HG03520 (cell line): ENCODE results near the gene ROR2.

Experiments
- ATAC-seq: cut with Tn5 transposase; IDR thresholded peaks from one replicate; pipeline ENCODE4 v1.9.1; 2021; ENCODE audit warnings: mild to moderate bottlenecking, moderate library complexity; ENCODE audit not compliant: unreplicated experiment

The ROR2 gene

DNA sequence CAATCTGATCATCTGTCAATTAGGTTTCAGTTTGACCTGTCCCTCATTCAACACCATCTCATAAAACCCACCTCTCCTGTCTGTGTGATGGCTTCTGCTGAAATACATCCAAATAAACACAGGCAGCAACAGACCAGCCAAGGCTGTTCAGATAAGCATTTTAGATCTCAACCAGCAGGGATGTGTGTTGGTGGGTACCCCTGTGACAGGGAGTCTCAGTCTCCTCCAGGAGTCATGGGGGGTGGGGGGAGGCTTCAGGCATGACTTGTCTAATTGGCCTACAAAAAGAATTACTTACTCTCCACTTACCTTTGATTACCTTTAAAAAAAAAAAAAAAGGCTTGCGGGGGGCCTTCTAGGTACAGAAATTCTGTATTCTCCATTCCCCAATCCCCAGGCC lies 65.9 kb downstream of the ROR2 start:
- ATAC-seq, result no peak

DNA sequence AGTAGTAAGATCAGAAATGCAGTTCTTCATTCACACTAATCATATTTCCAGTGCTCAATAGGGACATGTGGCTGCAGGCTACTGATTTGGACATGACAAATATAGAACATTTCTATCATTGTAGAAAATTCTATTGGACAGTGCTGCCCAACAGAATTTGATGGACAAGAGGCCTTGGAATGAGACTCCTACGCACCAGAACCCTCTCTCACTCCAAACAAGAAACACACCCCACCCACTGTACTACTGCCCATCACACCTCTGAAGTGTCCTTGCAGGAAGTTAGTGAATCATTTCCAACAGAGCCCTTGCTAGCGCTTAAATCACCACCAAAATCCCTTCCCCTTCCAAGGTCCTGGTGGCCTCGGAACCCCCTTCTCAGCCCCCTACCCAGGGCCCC lies 66.5 kb downstream of the ROR2 start:
- ATAC-seq, result no peak

DNA sequence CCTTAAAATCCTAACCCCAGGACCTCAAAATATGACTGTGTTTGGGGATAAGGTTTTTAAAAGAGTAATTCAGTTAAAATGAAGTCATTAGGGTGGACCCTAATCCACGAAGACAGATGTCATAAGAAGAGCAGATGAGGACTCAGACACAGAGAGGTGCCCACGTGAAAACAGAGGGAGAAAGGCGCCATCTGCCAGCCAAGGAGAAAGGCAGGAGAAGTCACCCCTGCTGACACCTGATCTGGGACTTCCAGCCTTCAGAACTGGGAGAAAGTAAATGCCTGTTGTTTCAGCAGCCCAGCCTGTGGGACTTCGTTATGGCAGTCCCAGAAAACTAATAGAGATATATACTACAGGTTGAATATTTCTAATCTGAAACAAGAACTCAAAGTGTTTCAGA lies 67.4 kb downstream of the ROR2 start:
- no peak for ATAC-seq

DNA sequence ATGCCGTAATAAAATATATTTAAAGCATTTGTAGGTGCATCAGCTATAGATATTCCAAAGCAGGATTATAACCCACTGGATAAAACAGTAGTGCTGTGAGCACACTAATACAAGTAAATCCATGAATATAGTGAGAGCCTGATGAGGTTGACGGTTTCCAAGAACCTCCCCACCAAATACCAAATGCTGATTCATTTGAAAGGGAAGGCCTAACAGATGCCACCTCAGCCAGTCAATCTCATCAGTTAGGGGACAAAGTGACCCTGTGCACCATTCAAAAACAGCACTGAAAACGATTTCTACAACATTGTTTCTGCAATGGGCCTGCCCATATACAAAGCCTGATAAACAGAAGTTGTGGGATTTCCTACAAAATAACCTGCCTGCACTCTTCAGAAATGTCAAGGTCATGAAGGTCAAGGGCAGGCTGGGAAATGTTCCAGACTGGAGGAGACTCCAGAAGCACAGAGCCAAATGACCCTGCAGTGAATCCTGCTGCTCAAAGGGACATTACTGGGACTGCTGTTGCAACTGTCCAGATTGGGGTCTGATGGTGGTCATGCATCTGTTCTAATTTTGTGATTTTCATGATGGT lies 69.6 kb downstream of the ROR2 start:
- ATAC-seq, result no peak

DNA sequence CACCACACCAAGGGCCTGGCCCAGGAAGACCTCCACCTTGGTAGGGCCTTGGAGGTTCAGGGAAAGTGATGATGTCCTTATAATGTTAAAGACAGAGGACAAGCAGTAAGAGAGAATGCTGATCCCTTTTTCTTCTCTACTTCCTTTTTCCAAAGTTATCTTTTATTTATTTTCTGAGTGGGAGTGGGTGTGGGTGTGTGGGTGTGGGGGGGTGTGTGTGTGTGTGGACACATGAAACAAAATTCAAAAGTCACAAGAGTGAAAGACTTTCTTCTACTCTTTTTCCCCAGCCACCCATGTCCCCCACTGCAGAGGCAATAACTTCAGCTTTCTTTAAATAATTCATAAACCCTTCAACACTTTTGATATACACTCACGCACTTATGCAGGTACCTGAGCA lies 70.8 kb downstream of the ROR2 start:
- ATAC-seq, result no peak

DNA sequence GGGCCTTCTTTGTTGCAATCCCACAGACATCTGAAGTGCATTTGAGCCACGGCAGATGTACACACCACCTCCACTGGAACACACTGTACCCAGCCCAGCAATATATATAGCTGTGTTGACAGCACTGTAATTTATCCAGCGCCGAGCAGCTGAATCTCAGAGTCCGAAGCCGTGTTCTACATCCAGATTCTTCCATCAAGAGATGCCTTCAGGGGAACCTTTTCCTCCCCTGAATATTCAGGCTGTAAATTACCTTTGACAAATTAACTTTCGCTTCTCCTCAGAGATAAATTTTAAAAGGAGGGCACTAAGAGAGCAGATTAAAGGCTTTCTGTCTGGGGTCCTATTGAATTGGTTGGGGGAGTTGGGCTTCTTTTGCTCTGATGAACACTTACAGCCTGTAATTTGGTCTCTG lies 76.4 kb downstream of the ROR2 start:
- no peak for ATAC-seq

DNA sequence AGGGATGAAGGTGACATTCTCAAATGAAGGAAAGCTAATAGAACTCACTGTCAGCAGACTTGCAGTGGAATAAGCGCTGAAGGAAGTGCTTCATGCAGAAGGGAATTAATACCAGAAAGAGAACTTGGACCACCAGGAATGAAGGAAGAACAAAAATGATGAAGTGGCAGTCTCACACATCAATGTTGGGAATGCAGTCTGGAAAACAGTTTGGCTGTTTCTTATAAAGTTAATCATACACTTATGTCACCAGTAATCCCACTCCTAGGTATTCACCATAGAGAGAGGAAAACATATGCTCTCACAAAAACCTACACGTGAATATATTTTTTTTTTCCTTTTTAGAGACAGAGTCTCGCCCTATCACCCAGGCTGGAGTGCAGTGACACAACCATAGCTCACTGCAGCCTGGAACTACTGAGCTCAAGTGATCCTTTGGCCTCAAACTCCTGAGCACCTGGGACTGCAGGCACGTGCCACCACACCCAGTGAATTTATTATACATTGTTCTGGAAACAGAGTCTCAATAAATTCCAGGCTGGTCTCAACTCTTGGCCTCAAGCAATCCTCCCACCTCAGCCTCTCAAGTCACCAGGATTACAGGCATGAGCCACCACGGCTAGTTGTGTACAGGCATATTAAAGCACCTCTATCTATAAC lies 81.2 kb downstream of the ROR2 start:
- ATAC-seq, result no peak

DNA sequence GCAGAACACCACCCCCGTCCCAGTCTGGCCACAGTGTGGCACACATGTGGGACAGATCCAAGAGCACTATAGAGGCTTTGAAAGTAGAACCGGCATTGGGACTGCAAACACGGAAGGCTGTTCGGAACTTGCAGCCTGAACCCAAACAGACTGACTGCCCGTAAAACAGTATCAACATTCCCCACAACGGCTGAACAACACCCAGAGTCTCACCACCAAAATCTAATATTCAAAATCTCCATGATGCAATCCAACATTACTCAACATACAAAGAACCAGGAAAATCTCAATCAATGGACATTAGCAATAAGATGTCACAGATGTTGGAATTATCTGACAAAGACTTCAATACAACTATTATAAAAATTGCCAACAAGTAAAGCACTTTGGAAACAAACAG lies 82.3 kb downstream of the ROR2 start:
- ATAC-seq, result no peak

DNA sequence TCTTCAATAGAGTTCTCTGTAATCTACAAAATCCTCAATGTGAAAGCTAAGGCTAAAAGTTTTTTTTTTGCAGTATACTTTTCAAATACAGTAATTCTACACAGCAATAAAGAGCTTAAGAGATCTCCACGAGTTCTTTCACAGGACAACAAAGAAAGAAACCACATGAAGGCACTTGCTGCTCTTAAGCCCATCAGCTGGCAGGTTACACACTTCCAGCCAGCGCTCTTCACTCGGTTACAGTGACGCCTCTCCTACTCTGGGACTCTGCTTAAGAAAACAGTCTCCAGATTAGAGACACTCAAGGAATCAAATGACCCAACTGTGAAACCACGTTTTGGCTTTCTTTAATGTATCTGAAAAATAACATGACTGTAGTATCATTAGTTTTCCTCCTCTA lies 85.0 kb downstream of the ROR2 start:
- no peak for ATAC-seq

DNA sequence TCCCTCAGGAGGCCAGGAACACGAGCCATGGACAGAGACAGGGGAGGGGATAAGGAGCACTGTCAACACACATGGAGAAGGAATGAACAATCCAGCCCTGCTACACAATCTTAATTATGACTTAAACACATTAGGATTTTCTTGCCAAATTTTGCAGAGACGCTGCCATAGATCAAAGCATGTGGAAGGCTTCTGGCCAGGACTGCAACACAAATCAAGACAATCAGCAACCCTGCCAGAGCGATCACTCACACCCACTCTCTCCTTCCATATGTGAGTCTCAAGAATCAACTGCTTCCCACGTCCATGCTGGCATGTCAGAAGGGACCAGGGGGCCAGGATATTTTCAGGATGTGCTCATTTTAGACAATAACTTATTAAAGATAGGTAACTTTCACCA lies 85.6 kb downstream of the ROR2 start:
- no peak for ATAC-seq

DNA sequence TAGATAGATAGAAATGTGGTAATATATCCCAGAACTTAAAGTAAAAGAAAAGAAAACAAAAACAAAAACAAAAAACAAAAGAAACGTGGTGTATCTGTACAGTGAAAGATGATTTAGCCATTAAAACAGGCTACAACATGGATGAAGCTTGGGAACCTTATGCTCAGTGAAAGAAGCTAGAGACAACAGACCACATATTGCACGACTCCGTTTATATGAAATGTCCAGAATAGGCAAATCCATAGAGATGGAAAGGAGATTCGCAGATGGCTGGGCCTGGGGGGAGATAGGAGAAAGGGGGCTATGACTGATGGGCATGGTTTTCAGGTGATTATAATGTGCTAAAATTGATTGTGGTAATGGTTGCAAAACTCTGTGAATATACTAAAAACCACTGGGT lies 86.6 kb downstream of the ROR2 start:
- no peak for ATAC-seq

DNA sequence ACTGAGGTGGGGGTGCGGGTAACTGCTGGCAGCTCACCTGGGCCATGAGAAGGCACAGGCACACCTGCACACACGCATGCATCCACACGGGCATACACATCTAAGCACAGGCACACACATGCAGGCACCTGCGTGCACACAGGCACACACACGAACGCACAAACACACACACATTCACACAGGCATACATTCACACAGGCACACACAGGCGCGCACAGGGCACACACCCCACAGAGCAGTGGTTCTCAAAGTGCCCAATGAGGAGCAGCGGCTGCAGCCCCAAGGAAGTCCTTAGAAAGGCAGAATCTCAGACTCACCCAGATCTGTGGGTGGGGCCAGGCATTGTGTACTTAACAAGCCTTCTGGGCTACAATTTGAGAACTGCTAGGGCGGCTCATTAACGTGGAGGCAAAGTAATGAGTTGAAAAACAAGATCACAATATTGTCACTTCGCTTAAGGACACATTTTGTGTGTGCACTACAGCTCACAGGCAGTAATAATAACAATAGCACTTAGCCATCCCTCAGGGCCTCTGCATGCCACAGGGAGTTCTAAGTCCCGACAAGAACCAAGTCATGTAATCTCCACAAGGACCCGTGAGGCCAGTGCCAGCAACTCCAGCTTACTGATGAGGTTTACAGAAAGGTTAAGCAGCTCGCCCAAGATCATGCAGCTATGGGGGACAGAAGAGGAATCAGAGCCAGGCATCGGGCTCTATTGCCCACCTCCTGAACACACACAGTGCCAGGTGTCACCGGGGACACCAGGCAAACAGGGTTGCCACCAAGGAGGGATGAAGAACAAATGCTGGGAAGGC lies 91.6 kb downstream of the ROR2 start:
- ATAC-seq, result no peak

DNA sequence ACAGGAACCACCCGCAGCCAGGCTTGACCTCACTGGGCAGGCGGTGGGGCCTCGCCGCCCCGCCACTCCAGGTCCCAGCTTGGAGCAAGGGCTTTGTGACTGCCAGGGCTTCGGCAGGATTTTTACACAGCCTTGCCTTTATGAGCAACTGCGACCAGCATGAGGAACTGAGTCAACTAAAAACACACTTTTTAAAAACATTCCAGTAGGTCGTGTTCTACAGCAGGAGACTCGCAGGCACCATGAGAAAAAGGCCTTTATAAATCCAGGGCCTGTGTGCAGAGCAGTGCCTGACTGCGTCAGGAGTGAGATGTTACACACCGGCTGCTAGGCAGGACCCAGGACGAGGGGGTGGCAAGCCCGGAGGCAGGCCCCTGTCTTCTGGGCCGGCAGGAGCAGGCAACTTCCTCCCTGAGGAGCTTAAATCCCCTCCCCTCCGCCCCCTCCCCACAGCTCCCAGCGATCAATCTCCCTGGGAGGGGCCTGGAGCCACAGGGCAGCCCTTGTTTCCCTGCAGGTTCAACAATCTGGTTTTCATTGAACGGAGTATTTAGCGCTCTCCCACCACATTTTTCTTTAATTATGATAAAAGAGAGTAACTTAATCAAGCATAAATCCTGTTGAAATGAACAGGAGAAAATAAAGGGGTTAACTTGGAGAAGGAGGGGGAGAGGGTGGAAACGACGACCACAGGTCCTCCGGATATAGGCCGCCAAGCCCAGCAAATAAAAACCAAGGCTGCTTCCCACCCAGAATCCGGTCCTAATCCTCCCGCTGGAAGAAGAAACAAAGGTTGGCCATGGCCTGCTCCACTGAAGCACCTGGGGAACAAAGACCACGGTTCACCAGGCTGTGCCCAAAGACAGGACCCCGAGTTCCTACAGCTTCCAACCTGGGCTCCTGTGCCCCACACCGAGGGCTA lies 92.5 kb downstream of the ROR2 start:
- ATAC-seq, result no peak

DNA sequence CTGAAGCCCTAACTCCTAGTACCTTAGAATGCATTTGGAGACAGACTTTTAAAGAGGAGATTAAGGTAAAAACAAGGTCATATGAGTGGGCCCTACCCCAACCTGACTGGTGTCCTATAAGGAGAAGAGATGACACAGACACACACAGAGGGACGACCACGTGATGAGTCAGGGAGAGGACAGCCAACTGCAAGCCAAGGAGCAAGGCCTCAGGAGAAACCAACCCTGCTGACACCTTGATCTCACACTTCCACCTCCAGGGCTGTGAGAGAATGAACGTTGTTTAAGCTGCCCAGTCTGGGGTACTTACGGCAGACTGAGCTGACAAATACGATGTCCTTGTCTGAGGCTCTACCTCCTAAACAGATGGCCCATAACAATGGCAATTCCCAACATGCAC lies 93.6 kb downstream of the ROR2 start:
- ATAC-seq, result no peak

DNA sequence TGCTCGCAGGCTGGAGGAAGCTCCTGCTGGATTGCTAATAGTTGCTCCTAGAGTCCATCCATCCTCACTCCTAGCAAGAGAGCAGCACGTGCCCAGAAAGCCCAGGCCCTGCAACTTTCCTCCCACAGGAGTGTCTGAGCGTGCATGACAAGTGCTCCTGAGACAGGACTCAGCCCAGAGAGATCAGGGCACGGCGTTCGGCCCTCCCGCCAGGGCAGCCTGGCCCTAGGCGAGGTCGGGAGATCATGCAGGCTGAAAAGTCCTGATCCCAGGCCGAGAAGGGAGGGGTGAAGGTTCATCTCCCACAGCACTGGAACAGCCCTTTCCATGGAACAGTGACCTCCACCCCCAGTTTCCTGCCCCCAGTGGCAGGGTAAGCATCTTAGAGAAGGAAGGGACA lies 94.8 kb downstream of the ROR2 start:
- ATAC-seq, result no peak

DNA sequence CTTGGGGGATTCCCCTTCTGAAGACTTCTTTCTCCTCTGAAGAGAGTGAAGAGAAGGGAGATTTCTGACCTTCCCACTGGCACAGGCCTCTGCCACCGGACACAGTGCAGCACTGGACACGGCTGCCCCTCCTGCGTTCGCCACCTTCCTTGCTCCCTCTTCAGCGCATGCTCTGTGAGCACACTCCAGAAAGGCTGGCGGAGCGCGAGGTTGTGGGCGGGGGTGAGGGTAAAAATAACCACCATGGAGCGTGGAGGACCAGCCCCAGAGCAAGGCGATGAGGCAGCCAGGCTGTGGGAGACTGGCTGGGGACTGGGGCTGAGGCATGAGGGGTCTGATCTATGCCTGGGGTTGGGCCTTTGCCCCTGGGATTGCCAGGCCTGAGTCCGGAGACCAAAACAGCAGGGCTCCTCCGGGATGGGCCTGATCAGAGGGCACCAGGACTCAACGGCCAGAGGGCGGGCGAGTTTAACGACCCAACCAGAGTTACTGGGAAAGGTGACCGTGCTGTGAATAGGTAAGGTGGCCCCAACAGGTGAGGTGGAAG lies 97.2 kb downstream of the ROR2 start:
- ATAC-seq, result no peak

DNA sequence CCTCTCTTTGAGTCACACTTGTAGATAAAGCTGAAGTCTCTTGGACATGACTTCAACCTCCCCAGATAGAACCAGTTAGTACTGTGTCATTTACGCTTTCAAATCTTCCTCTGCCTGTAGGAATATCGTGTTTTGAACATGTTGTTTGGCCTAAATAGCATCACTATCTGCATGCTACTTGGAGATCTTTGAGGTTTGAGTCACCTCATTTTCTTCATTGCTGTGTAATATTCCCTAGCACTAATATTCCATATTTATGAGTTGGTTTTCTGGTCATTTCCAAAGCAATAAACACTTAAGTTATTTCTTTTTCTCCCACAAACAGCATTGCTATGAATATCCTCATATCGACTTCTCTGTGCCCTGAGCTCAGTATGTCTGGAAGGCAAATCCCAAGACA lies 100.3 kb downstream of the ROR2 start:
- no peak for ATAC-seq

DNA sequence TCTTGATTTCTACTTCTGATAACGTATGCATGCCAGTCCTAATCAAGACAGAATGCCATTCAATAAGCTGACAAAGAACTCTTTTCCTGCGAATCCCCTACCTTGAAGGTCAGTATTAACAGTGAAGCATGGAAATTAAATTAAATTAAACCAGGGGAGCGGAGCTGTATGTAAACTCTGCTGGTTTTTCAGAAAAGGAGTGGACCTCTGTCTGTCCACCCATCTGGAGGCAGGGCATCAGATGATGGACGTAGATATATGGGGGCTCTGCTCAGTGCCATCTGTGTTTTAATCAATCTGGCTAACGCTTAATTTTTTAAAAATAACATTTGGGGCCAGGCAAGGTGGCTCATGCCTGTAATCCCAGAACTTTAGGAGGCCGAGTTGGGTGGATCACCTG lies 101.9 kb downstream of the ROR2 start:
- no peak for ATAC-seq

DNA sequence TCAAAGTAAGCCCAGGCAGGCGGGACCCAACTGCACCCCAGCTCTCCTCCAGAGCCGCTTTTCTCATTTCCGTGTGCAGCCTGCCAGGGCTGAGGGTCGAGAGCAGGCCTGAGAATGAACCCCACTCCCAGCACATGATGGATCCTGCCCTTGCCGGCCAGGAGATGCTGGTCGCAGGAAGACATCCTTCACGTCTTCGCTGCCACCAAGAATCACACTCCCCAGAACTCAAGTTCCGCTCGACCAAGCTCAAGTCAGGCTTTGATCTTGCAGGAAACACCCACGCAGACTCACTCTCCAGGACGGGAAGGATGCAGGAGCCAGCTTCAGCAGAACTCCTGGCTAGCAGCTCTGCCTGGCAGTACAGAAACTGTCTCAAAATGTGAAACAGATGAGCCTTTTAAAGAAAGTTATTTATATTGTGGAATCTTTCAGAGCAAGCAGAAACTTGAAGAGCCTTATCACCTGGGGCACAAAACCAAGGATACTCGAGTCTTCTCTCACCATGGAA lies 102.4 kb downstream of the ROR2 start:
- no peak for ATAC-seq

DNA sequence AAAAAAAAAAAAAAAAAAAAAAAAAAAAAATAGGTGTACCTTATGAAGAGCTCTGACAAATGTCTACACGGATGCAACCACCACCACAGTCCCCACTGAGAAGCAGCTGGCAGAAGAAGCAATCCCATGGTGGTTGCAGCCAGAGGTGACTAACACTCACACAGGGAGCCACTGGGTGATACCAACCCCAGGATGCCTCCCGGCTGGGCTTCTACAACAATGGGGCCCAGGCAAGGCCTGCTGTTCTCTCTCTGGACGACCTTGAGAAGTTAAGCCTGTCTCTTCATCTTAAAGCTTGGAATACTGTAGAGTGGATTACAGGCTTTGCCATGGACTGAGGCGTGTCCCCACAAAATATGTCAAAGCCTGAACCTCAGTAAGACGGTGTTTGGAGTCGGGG lies 104.1 kb downstream of the ROR2 start:
- ATAC-seq, result no peak
